ENCODE data around the gene SIL1. TPM values are rescaled to one million over a fixed set of nuclear protein-coding genes. Genes with fewer than 3 reads are reported as not detected.
A peak's percentile ranks its signal among the peaks of the same experiment; 100 is the strongest.

Gene SIL1
- total RNA-seq, 2 donors from 2014 or later, result 17.2 to 20.2 TPM

- no peak overlapping the region for H3K4me3 ChIP-seq (ENCODE audit: low read length)
- H3K27me3 Mint-ChIP-seq (ENCODE audit: insufficient read depth), result peaks cover 9% of the 10 kb centered on the region
- H3K4me1 Mint-ChIP-seq, result peaks cover 15% of the 10 kb centered on the region
- no peaks in the 10 kb centered on the region for H3K4me1 ChIP-seq (ENCODE audit: control insufficient read depth, insufficient read depth, low read length)
- H3K36me3 Mint-ChIP-seq (ENCODE audit: low read depth), result peaks cover 6% of the 10 kb centered on the region
- no peak overlapping the region for H3K4me3 Mint-ChIP-seq
- no peak for TF ChIP-seq CTCF (conservative IDR thresholded peaks at IDR 0.05)
- no peak overlapping the region for H3K27ac ChIP-seq (ENCODE audit: low read depth, low read length)
- H3K9me3 ChIP-seq (ENCODE audit: control insufficient read depth, low read length), result peaks cover 7% of the 10 kb centered on the region
- H3K9me3 Mint-ChIP-seq, result peaks cover 7% of the 10 kb centered on the region
- no peaks in the 10 kb centered on the region for H3K36me3 ChIP-seq (ENCODE audit: control insufficient read depth, insufficient read depth, low read length)
- peak; percentile 10 for DNase-seq
- peaks cover 7% of the 10 kb centered on the region for H3K27me3 ChIP-seq (ENCODE audit: control insufficient read depth, insufficient read depth, low read length, poor library complexity, severe bottlenecking)
- no peak overlapping the region for H3K27ac Mint-ChIP-seq
- 99 to 100% methylated on average over 2 to 3 of the region's 3 CpGs for WGBS, 2 experiments (ENCODE audit: insufficient coverage in 1 of 2, insufficient read length in 1 of 2)
- no peak overlapping the region for H3K9ac ChIP-seq (ENCODE audit: extremely low read depth, low read length, poor library complexity, severe bottlenecking)
Measured at GRCh38 chr5:139004374-139005307, 193.5 kb downstream of the SIL1 start.

DNA sequence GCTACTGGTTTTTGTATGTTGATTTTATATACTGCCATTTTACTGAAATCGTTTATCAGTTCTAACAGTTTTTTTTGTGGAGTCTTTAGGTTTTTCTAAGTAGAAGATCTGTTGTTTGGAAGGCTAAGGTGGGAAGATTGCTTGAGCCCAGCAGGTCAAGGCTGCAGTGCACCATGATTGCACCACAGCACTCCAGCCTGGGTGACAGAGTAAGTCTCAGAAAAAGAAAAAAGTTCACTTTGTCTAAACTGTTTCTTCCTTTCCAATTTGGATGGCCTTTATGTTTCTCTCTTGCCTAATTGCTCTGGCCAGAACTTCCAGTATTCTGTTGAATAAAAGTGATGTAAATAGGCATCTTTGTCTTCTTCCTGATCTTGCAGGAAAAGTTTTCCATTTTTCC, 198.5 kb downstream of the SIL1 start:
- no peak overlapping the region for H3K4me3 Mint-ChIP-seq
- Histone ChIP-seq H3K4me3 (ENCODE audit: low read length) (no peak overlapping the region), H3K9ac (ENCODE audit: extremely low read depth, low read length, poor library complexity, severe bottlenecking) (no peak overlapping the region), H3K27me3 (ENCODE audit: control insufficient read depth, insufficient read depth, low read length, poor library complexity, severe bottlenecking) (peaks cover 7% of the 10 kb centered on the region), H3K27ac (ENCODE audit: low read depth, low read length) (no peak overlapping the region), H3K9me3 (ENCODE audit: control insufficient read depth, low read length) (peaks cover 27% of the 10 kb centered on the region), H3K4me1 (ENCODE audit: control insufficient read depth, insufficient read depth, low read length) (no peaks in the 10 kb centered on the region), H3K36me3 (ENCODE audit: control insufficient read depth, insufficient read depth, low read length) (no peaks in the 10 kb centered on the region)
- peak; percentile 10 for DNase-seq
- 87% methylated on average over 1 of the region's 1 CpG; no CpG with 5 or more reads in 1 of the 2 experiments for WGBS, 2 experiments (ENCODE audit: insufficient coverage in 1 of 2, insufficient read length in 1 of 2)
- no peak overlapping the region for H3K27ac Mint-ChIP-seq
- H3K36me3 Mint-ChIP-seq (ENCODE audit: low read depth), result peaks cover 13% of the 10 kb centered on the region
- H3K9me3 Mint-ChIP-seq, result peaks cover 27% of the 10 kb centered on the region
- peaks cover 11% of the 10 kb centered on the region for H3K27me3 Mint-ChIP-seq (ENCODE audit: insufficient read depth)
- TF ChIP-seq CTCF (conservative IDR thresholded peaks at IDR 0.05), result no peak
- peaks cover 21% of the 10 kb centered on the region for H3K4me1 Mint-ChIP-seq

GRCh38 chr5:138998521-138998920, 199.6 kb downstream of the SIL1 start:
- H3K4me1 ChIP-seq (ENCODE audit: control insufficient read depth, insufficient read depth, low read length), result no peaks in the 10 kb centered on the region
- H3K4me3 ChIP-seq (ENCODE audit: low read length), result no peak overlapping the region
- H3K36me3 ChIP-seq (ENCODE audit: control insufficient read depth, insufficient read depth, low read length), result no peaks in the 10 kb centered on the region
- no peak overlapping the region for H3K9ac ChIP-seq (ENCODE audit: extremely low read depth, low read length, poor library complexity, severe bottlenecking)
- Mint-ChIP-seq H3K4me1 (peaks cover 19% of the 10 kb centered on the region), H3K27me3 (ENCODE audit: insufficient read depth) (peaks cover 11% of the 10 kb centered on the region), H3K4me3 (no peak overlapping the region), H3K36me3 (ENCODE audit: low read depth) (peaks cover 11% of the 10 kb centered on the region), H3K9me3 (peaks cover 23% of the 10 kb centered on the region), H3K27ac (no peak overlapping the region)
- no peak overlapping the region for H3K27ac ChIP-seq (ENCODE audit: low read depth, low read length)
- DNase-seq, result peak; percentile 60
- 76 to 100% methylated on average over 1 of the region's 1 CpG for WGBS, 2 experiments (ENCODE audit: insufficient coverage in 1 of 2, insufficient read length in 1 of 2)
- H3K9me3 ChIP-seq (ENCODE audit: control insufficient read depth, low read length), result peaks cover 24% of the 10 kb centered on the region
- peaks cover 7% of the 10 kb centered on the region for H3K27me3 ChIP-seq (ENCODE audit: control insufficient read depth, insufficient read depth, low read length, poor library complexity, severe bottlenecking)
- TF ChIP-seq CTCF (conservative IDR thresholded peaks at IDR 0.05), result no peak

All from endodermal cell (in vitro differentiated cells).